ENCODE results near the gene RAB7A.
"Not testable (repeated sequence)": the region's sequence is repeated elsewhere in the genome, so short reads cannot be mapped to it uniquely, and the experiment has no call there.

The RAB7A gene

DNA sequence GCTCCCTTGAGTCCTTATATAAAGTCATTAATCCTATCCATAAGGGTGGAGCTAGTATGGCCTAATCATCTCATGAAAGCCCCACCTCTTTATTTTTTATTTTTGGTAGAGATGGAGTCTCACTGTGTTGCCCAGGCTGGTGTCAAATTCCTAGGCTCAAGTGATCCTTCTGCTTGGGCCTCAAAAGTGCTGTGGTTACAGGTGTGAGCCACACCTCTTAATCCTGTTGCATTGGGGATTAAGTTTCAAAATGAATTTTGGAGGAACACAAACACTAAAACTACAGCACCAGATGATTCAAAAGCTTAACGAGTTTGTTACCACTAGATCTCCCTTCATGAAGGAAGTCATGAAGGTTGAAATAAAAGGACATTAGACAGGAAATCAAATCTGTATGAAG lies 27.7 kb downstream of the RAB7A start:
- no peak for DNase-seq (ENCODE audit: low read depth in 3 of 3)

DNA sequence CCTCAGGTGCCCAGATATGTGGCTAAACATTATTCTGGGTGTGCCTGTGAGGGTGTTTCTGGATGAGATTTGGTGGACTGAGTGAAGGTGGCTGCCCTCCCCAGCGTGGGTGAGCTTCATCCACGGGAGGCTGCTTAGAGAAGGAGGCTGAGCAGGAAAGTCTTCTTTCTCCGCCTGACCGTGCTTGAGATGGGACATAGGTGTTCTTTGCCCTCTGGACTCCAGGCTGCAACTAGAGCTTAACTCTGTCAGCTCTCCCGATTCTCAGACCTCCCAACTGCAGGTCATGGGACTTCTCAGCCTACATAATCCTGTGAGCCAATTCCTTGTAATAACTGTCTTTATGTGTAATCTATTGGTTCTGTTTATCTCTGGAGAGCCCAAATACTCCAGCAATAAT lies 34.1 kb downstream of the RAB7A start:
- no peak for DNase-seq (ENCODE audit: low read depth in 3 of 3)

DNA sequence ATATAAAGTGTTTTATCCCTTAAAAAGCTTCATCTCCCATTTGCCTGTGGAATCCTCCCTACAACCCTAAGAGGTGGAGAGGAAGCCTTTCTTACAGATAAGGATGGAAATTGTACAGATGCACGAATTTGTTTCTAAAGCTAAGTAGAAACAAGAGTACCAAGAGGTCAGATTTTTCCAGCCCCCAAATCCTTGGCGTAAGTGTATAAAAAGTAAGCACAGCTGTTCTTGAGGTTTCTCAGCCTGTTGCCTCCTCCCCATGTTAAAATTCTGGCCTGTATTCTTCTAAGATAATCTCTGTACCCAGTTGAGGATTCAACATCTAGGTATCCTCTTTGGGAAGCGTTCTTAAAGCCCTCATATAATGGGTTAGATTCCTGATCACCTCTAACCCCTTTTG lies 34.9 kb downstream of the RAB7A start:
- no peak for DNase-seq (ENCODE audit: low read depth in 3 of 3)

DNA sequence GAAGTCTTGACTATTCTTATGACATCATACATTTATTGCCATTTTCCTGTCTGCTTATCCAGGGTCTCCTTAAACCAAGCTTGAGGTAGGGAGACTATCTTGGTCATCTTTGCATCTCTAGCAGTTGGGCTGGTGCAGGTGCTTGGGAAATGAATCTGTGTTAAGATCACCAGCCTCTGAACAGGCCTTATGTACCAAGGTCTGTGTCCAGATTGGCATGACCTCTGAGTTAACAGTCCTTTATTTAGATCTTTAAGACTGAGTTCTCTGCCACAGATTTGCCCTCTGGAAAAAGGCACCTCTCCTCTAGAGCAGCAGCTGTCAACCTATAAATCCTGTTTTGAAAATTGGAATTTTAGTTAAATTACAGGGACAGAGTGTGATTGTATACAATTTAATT lies 35.4 kb downstream of the RAB7A start:
- DNase-seq (ENCODE audit: low read depth in 3 of 3): no peak

DNA sequence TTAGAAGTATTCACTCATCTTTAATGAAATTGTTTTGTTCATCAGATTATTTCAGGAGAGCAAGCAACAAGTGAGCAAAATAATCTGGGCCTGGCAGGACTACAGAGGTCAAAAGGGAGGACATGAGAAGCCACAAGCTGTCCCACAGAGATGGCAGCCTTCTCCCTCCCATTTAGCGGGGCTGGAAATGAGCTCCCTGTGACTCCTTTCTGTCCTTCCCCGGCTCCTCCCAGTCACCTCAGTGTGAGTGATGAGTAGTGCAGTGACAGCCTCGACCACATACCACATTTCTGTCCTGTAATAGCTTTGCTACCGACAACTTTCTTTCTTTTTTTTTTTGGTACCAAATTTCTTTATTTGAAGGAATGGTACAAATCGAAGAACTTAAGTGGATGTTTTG lies 38.0 kb downstream of the RAB7A start:
- DNase-seq (ENCODE audit: low read depth in 3 of 3): peak in 1 of 3 experiments; percentile 24

DNA sequence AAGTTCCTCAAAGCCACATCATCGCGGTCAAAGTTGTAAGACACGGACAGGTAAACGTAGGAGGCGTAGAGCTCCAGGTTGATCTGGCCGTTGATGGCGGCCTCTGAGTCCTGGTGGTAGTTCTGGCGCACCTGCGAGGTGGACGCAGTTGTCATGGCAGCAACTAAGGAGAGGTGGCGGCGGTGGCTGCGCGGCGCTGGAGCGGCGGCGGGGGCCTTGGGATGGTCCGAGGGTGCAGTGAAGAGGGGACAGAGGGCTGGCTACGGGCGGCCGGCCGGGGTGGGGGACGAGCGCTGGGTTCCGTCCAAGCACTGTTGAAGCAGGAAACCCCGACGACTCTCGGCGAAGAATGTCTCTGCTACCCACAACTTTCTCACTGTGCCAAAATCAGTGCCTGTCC lies 38.9 kb downstream of the RAB7A start:
- DNase-seq (ENCODE audit: low read depth in 3 of 3): no peak

DNA sequence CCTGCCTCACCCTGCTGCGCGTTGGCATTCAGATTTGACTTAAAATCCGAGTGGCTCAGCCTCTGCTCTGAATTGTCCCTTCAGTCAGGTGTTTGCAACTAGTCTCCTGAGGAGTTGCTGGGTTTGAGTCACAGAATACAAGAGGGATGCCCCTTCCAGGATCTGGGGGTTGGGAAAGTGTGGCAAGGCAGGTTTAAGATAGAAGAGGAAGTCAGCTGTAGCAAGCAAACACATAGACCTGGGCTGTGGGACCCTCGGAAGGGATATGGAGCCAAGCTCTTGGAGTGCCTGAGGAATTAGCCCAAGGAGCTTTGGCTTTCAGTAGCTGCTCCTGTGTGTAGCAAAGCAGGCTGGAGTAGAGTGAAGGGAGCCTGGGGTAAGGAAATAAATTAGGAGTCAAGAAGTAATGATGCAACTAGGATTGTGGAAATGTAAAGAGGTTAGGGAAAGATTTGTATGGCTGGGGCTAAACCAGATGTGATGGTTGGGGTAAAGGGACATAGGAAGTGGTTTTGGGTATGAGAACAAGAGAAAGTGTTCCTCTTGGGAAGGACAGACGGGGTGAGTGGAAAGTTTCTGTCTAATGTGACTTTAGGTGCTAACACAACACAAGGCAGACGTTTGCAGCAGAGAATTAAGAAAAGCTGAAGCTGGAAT lies 41.2 kb downstream of the RAB7A start:
- no peak for DNase-seq (ENCODE audit: low read depth in 3 of 3)

DNA sequence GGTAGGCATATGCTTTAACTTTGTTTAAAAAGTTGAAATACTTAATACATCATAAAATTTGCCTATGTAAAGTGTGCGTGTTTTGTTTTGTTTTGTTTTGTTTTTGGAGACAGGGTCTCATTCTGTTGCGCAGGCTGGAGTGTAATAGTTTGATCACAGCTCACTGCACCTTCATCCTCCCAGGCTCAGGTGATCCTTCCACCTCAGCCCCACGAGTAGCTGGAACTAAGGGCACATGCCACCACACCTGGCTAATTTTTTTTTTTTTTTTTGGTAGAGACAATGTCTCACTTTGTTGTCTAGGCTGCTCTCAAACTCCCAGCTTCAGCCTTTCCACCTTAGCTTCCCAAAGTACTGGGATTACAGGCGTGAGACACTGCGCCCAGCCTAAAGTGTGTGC lies 42.5 kb downstream of the RAB7A start:
- no peak for DNase-seq (ENCODE audit: low read depth in 3 of 3)

DNA sequence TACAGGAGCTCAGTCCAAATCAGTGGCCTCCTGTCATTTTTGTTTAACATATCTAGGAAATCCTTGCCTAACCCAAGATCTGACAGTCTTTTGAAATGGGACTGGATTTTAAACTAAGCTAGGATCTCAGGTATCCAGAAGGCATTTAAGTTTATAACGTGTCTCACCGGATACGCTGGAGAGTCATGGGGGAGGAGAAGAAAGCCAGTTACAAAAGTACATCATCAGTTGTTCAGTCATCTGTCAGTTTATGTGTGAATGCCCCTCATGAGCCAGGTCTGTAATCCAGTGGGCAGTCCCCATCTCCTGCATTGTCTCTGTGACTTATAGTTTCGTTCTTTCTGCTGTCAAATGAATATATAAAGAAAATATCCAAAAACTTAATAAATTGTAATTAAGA lies 44.4 kb downstream of the RAB7A start:
- no peak for DNase-seq (ENCODE audit: low read depth in 3 of 3)

DNA sequence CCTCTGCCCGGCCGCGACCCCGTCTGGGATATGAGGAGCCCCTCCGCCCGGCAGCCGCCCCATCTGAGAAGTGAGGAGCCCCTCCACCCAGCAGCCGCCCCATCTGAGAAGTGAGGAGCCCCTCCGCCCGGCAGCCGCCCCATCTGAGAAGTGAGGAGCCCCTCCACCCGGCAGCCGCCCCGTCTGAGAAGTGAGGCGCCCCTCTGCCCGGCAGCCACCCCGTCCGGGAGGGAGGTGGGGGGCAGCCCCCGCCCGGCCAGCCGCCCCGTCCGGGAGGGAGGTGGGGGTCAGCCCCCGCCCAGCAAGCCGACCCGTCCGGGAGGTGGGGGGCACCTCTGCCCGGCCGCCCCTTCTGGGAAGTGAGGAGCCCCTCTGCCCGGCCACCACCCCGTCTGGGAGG lies 47.2 kb downstream of the RAB7A start:
- DNase-seq (ENCODE audit: low read depth in 3 of 3): not testable (repeated sequence)

DNA sequence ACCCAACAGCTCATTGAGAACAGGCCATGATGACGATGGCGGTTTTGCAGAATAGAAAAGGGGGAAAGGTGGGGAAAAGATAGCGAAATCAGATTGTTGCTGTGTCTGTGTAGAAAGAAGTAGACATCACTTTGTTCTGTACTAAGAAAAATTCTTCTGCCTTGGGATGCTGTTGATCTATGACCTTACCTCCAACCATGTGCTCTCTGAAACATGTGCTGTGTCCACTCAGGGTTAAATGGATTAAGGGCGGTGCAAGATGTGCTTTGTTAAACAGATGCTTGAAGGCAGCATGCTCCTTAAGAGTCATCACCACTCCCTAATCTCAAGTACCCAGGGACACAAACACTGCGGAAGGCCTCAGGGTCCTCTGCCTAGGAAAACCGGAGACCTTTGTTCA lies 47.6 kb downstream of the RAB7A start:
- DNase-seq (ENCODE audit: low read depth in 3 of 3): not testable (repeated sequence)

DNA sequence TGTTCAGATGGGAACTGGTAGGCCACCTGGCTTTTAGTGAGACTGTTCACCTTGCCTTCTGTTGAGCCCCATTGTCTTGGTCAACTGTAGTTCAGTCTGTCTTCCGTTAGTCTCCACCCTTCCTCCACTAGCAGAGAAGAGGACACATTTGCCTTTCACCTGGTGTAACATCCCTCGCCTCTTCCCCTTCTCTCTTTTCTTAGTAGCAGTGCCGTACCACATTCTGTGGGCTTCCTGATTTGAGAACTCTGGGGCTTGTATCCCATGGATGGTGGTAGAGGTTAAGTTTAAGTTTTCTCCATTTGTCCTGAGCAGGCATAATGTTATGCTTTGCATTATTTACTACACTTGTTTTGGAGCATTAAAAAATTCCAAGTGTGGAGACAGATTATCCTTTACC lies 49.3 kb downstream of the RAB7A start:
- DNase-seq (ENCODE audit: low read depth in 3 of 3): no peak

DNA sequence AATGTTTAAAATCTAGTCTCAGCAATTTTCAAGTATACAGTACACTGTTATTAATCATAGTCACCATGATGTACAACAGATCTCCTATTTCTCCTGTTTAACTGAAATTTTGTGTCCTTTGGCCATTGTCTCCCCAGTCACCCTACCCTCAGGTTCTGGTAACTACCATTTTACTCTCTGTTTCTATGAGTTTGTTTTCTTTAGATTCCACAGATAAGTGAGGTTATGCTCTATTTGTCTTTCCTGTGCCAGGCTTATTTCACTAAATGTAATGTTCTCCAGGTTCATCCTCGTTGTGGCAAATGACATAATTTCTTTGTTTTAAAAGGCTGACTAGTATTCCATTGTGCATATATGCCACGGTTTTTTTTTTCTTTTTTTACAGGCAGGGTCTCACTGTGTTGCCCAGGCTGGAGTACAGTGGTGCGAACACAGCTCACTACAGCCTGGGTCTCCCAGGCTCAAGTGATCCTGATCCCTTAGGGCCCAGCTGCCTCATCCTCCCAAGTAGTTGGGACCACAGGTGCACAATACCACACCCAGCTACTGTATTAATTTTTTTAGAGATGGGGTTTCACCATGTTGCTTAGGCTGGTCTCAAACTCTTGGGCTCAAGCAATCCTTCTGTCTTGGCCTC lies 50.0 kb downstream of the RAB7A start:
- no peak for DNase-seq (ENCODE audit: low read depth in 3 of 3)

DNA sequence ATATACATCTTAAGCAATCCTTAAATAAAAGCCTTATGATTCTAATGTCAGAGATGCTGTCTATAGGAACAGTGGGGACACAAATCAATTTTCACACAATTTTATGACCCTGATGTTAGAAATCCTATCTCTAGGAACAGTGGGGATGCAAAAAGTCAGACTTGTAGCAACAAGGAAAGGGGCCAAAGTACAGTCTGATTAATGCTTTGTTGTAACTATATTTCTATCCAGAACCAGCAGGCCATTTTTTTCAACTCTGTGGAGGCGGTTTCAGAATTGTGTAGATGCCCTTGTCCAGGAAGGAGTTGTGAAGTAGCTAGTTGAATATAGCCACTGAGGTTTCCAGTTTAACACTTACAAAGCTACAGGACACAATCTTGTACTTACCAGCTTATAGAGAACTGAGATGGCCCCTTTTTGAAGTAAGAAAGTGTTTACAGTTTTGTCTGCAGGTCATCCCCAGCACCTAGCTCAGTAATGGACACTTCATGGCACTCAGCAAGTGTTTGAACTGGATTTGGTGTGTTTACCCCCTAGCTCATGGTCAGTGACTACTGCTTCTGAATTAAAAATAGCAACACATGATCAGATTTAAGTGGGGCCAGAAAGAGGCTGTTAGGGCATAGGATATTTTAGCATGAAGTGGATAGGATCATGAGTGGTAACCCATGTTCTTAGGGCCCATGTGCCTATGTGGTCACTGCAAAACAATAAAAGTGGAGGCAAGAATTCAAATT lies 54.3 kb downstream of the RAB7A start:
- DNase-seq (ENCODE audit: low read depth in 3 of 3): no peak

DNA sequence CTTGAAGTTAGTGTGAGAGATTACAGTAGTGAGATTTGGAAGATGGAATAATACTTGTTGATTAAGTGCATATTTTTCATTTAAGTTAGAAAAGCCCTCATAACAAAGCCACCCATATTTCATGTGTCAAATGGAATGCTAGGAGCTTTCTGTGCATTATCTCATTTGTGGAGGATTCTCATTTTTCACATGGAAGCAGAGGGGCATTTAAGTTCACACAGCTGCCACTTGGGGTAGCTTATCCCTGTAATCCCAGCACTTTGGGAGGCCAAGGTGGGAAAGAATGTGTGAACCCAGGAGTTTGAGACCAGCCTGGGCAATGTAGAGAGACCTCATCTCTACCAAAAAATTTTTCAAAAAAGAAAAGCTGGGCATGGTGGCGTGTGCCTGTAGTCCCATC lies 55.2 kb downstream of the RAB7A start:
- DNase-seq (ENCODE audit: low read depth in 3 of 3): no peak

DNA sequence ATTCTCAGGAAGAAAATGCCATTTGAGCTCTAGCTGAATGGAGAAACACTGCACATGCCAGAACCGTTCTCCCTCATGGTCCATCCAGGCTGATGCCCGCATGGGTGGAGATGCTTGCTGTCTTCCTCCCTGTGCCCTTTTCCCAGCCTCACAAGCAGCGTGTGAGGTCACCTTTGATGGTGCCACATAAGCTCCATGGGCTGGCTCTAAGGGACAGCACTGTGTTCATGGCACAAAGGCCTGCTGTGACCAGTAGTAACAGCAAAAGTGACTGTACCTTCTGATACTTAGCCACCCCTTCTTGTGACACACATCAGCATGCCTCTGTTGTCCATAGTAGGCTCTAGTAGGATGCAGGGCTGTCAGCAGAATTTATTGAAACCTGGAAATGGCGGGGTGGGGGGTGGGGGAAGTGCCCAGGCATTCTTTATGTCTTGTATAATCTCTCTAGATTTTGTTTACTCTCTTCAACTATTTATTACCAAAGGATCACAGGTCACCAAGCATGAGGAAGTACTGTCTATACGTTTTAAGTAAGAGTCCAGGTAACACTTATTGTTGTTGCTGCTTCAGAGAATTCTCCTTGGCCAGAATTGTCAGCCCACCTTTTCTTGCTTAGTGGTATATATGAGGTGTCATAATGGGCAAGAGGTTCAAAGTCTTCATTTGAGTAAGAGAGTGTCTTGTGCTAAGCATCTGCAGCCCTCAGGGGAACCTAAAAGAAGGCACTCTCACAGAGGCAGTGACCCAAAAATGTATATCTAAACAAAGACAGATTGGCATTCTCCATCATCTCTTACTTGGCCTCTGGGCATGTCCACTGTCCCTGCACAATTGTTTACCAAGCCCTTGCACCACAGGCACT lies 56.5 kb downstream of the RAB7A start:
- no peak for DNase-seq (ENCODE audit: low read depth in 3 of 3)

DNA sequence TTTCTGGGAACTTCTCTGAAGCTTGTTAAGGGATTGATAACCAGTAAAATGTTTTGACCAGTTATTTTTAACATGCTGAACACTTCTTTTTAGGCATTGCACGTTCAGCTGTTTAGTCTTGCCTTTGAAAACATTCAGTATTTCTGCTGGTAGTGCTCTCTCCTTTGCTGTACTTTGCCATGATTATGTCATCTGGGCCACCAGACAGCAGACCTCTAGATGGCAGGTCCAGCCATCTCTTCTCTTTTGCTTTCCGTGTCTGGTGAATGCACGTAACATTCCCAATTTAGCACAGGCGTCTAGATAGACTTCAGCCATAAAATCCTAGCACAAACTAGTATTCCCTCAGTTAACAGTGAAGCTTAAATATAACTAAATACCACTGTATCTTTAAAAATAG lies 57.8 kb downstream of the RAB7A start:
- no peak for DNase-seq (ENCODE audit: low read depth in 3 of 3)

DNA sequence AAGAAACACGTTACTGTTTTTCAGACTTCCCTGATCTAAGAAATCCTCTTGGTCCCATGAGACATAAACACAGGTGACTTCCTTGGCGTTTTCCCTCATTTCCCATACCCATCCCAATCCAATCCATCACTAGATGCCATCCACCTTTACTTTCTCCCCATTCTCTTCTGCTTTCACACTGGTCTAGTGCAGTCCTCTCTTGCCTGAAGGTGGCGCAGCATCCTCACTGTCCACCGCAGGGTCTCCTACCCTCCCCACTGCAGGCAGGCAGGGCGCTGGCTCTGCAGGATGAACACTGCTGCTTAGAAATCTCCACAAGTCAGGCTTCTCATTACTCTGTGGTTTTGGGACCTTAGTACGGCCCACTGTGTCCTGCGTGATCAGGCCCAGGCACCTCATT lies 58.2 kb downstream of the RAB7A start:
- peak in 2 of 3 experiments; percentile 29 to 59 for DNase-seq (ENCODE audit: low read depth in 3 of 3)

DNA sequence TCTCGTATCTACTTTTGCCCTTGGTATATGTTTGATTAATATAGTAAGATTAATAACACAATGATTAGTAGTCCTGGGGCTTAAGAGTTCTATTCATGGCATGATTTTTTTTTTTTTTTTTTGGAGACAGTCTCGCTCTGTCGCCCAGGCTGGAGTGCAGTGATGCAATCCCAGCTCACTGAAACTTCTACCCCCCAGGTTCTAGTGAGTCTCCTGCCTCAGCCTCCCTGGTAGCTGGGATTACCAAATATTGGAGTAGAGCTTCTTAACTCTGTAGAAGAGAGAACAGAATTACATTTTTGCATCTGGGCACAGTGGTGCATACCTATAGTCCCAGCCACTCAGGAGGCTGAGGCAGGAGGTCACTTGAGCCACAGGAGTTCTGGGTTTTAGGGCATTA lies 58.9 kb downstream of the RAB7A start:
- no peak for DNase-seq (ENCODE audit: low read depth in 3 of 3)

DNA sequence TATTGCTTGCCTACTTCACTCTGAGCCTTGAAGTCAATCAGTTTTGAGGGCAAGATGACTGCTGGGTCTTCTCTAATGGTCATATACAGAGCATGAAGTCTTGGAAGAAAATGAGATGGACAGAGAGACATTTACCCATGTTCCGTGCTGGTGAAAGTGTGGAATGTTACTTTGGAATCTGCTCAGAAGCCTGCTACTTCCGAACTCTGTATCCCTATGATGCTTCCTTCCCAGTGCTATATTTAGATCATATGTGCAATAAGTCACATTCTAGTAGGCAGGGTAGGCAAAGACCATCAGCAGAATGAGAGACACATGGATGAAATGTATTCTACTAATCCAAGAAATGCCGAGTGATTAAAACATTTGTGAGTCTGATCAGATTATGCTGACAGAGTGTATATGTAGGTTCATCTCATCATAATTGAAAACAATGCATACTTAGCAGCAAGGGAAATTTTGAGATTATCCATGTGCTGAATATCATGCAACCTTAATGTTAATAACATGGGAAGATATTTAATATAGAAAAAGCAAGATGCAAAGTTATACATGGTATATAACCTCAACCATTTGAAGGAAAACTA lies 60.5 kb downstream of the RAB7A start:
- DNase-seq (ENCODE audit: low read depth in 3 of 3): no peak

DNA sequence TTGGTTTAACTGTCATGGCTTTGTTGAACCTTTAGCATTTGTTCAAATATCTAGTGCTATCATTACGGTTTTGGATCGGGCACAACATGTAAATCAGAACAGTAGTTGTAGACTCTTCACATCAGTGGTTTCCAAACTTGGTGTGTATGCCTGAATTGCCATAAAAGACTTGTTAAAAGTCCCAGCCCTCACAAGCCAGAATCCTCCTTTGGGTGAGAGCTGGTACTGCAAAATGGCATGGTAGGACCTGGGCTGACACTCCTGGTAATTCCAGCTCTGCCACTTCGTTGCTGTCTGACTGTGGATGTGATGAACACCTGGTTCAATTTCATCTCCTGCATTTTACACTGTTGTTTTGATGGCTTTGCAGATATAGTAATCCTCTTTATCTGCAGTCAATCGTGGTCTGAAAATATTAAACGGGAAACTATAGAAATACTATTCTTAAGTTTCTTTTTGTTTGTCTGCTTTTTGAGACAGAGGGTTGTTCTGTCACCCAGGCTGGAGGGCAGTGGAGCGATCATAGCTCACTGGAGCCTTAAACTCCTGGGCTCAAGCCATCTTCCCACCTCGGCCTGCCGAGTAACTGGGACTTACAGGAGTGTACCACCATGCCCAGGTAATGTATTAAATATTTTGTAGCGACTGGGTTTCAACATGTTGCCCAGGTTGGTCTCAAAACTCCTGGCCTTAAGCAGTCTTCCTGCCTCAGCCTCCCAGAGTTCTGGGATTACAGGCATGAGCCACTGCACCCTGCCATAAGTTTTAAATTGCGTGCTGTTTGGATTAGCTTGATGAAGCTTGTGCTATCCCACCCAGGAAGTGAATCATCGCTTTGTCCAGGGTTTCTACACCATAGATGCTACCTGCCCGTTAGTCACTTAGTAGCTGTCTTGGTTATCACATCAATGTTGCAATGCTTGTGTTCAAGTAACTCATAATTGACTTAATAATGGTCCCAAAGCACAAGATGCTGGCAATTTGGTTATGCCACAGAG lies 61.6 kb downstream of the RAB7A start:
- peak in 1 of 3 experiments; percentile 17 for DNase-seq (ENCODE audit: low read depth in 3 of 3)
